K562 (cell line): ENCODE data around the gene SYNCRIP. TPM values are rescaled to one million over a fixed set of nuclear protein-coding genes. Genes with fewer than 3 reads are reported as not detected.

ENCODE experiments used
- AFF1 ChIP-seq, 2 experiments: fragments of 450-650 bp; IDR thresholded peaks; 2 replicates each; pipeline ENCODE4 v1.6.1; 2018; ENCODE audit warnings: mild to moderate bottlenecking in 2 of 2, low read depth in 1 of 2; ENCODE audit not compliant: partially characterized antibody in 2 of 2
- CHD2 ChIP-seq: IDR thresholded peaks from 2 replicates; pipeline ENCODE4 v1.6.1; 2011; ENCODE audit warnings: low read depth, low read length
- PTBP1 ChIP-seq: fragments of 200-400 bp; formaldehyde crosslinking; IDR thresholded peaks from 2 replicates; pipeline ENCODE4 v1.6.1; 2017; ENCODE audit warnings: low read depth, low read length
- RAD51 ChIP-seq: fragments of 450-650 bp; IDR thresholded peaks from 2 replicates; pipeline ENCODE4 v1.7.1; 2016; ENCODE audit warnings: low read depth, mild to moderate bottlenecking, borderline replicate concordance
- THRA ChIP-seq: fragments of 450-650 bp; IDR thresholded peaks from 2 replicates; pipeline ENCODE4 v1.6.1; 2017; ENCODE audit warnings: mild to moderate bottlenecking, moderate library complexity
- ZBTB40 ChIP-seq, 2 experiments: fragments of 450-650 bp in 1 of 2; sonication (generic) in 1 of 2; formaldehyde crosslinking in 1 of 2; IDR thresholded peaks; 2 replicates each; pipeline versions ENCODE4 v1.7.1 to v1.9.0; 2016 to 2022; ENCODE audit warnings: inconsistent platforms in 1 of 2, mild to moderate bottlenecking in 1 of 2, missing genetic modification reagents in 1 of 2
- ZNF561 ChIP-seq: fragments of 450-650 bp; formaldehyde crosslinking; conservative IDR thresholded peaks from 2 replicates; pipeline ENCODE4 v1.4.0; 2020; ENCODE audit warnings: mild to moderate bottlenecking, moderate library complexity
- polyA plus RNA-seq, 8 experiments: library from polyadenylated mRNA; depleted of rRNA in 4 of 8; stranded (reverse) in 5 of 8; unstranded in 3 of 8; fragments of >200 nt; fragmentation: Nextera tagmentation in 2 of 8; fragmentation: Illumina TruSeq in 1 of 8; extraction: Ambion mirVana in 2 of 8; extraction: Trizol in 1 of 8; gene quantifications; 2 replicates each; pipeline versions ENCODE4 v1.2.1 to v1.2.3, GENCODE V29; 2011 to 2014; ENCODE audit warnings: inconsistent platforms in 1 of 8, missing spikeins in 1 of 8
- total RNA-seq, 7 experiments: library from RNA; depleted of rRNA in 6 of 7; stranded (reverse); fragments of >200 nt in 6 of 7; fragmentation: Illumina TruSeq in 2 of 7; extraction: Trizol in 2 of 7; gene quantifications; 2 replicates each; pipeline versions ENCODE4 v1.2.1 to v1.2.3, GENCODE V29; 2011 to 2021; ENCODE audit warnings: low replicate concordance in 1 of 7

SYNCRIP gene
- total and polyA plus RNA-seq, 9 of the 15 experiments (the other 6 are each of a cell fraction or from before 2014, with no cell fraction given), result 46.5 to 295 (median 140) TPM

- TF ChIP-seq ZBTB40 (IDR thresholded peaks at IDR 0.05) (no peak), ZBTB40 (CRISPR knock-in tag; IDR thresholded peaks at IDR 0.05) (no peak), ZNF561 (CRISPR knock-in tag) (no peak), CHD2 (no peak), PTBP1 (no peak; the same call in 1 of the 2 replicates), AFF1 (IDR thresholded peaks at IDR 0.05; ENCODE audit: low read depth in 1 of 2, partially characterized antibody in 2 of 2) (no peak), THRA (no peak), RAD51 (peak; percentile 27; the same call in 1 of the 2 replicates)
These were observed 551 bp downstream of the SYNCRIP start (continued) for GRCh38 chr6:85641897-85642773.
